Endothelial cell of umbilical vein (primary cell): Measurements from ENCODE around the gene IFNG-AS1. TPM values are rescaled to one million over a fixed set of nuclear protein-coding genes. Genes with fewer than 3 reads are reported as not detected.

Source experiments
- BruUV-seq: library from RNA; stranded (reverse); fragments of 400-500 nt; replicated peaks from 2 replicates; lab custom pipeline; 2021; lab: Mats Ljungman, UMichigan
- CTCF ChIA-PET: fragments of 300-600, 350-600 bp; sonication (Branson Sonifier 250); formaldehyde crosslinking; loops from one replicate; lab custom pipeline; 2021; ENCODE audit warnings: antibody characterized with exemption, inconsistent platforms; lab: Charles Lee
- POLR2A ChIA-PET: fragments of 300-600, 350-600 bp; sonication (Branson Sonifier 250); formaldehyde crosslinking; loops from one replicate; lab custom pipeline; 2021; ENCODE audit warnings: antibody characterized with exemption, inconsistent platforms; lab: Charles Lee
- DNase-seq: peaks from one replicate; pipeline ENCODE4 v3.0.0-alpha.2; 2011; ENCODE audit warnings: low read depth, low spot score
- FAIRE-seq: peaks from 2 replicates; lab custom pipeline; 2011; peaks lifted over from hg19 to GRCh38; lab: Jason Lieb, UNC
- H2AFZ ChIP-seq: 2 replicates; pipeline ENCODE4 v1.6.0; 2012; ENCODE audit warnings: low read depth, low read length, control low read depth, inconsistent platforms
- H3K27ac ChIP-seq: 2 replicates; pipeline ENCODE4 v1.5.1; 2011; ENCODE audit warnings: low read depth, mild to moderate bottlenecking, control low read depth, low read length, moderate library complexity; ENCODE audit not compliant: insufficient read depth
- H3K27me3 ChIP-seq, 2 experiments: 2 replicates each; pipeline versions ENCODE4 v1.6.0 to v1.6.1; 2011; ENCODE audit warnings: low read length in 2 of 2, mixed read lengths in 1 of 2; ENCODE audit not compliant: control insufficient read depth in 2 of 2, insufficient read depth in 2 of 2
- H3K36me3 ChIP-seq, 2 experiments: 2 replicates in 1 of 2; 3 replicates in 1 of 2; pipeline ENCODE4 v1.5.1; 2011; ENCODE audit warnings: low read length in 2 of 2, mild to moderate bottlenecking in 1 of 2, moderate library complexity in 1 of 2; ENCODE audit not compliant: control insufficient read depth in 2 of 2, insufficient read depth in 2 of 2; ENCODE audit errors: extremely low read depth in 1 of 2
- H3K4me1 ChIP-seq: 3 replicates; pipeline ENCODE4 v1.5.1; 2011; ENCODE audit warnings: mild to moderate bottlenecking, low read length; ENCODE audit not compliant: control insufficient read depth, insufficient read depth; ENCODE audit errors: extremely low read depth
- H3K4me2 ChIP-seq: 2 replicates; pipeline ENCODE4 v1.6.1; 2011; ENCODE audit warnings: low read length, control low read depth, mixed read lengths; ENCODE audit not compliant: insufficient read depth
- H3K4me3 ChIP-seq, 3 experiments: fragments of 200-600 bp in 1 of 3; sonication (generic), shearing (Covaris generic) in 1 of 3; replicated peaks in 1 of 3; 2 replicates each; pipeline ENCODE4 v1.5.1; 2011 to 2016; ENCODE audit warnings: control low read depth in 3 of 3, low read length in 3 of 3, mild to moderate bottlenecking in 2 of 3, inconsistent platforms in 1 of 3, low read depth in 1 of 3, moderate library complexity in 1 of 3; ENCODE audit not compliant: insufficient read depth in 1 of 3
- H3K79me2 ChIP-seq: 2 replicates; pipeline ENCODE4 v1.6.0; 2012; ENCODE audit warnings: low read length, inconsistent platforms; ENCODE audit not compliant: control insufficient read depth, insufficient read depth
- H3K9ac ChIP-seq: replicated peaks from 2 replicates; pipeline ENCODE3; 2011; ENCODE audit warnings: low read length, control low read depth; ENCODE audit not compliant: insufficient read depth; ENCODE audit errors: extremely low read depth
- H3K9me1 ChIP-seq: replicated peaks from 3 replicates; pipeline ENCODE4 v1.6.0; 2011; ENCODE audit warnings: mild to moderate bottlenecking, low read length; ENCODE audit not compliant: control insufficient read depth, insufficient read depth; ENCODE audit errors: extremely low read depth
- H3K9me3 ChIP-seq: replicated peaks from 2 replicates; pipeline ENCODE4 v1.5.1; 2012; ENCODE audit warnings: low read length, inconsistent platforms; ENCODE audit not compliant: control insufficient read depth, insufficient read depth
- H4K20me1 ChIP-seq: replicated peaks from 2 replicates; pipeline ENCODE3; 2011; ENCODE audit warnings: mild to moderate bottlenecking, low read length; ENCODE audit not compliant: control insufficient read depth, insufficient read depth; ENCODE audit errors: extremely low read depth
- EZH2 ChIP-seq: IDR thresholded peaks from 2 replicates; pipeline ENCODE4 v1.6.1; 2012; ENCODE audit warnings: borderline replicate concordance, low read depth, mild to moderate bottlenecking, moderate library complexity, low read length, inconsistent platforms; ENCODE audit not compliant: severe bottlenecking
- FOS ChIP-seq: IDR thresholded peaks from 2 replicates; pipeline ENCODE4 v1.6.1; 2011; ENCODE audit warnings: mild to moderate bottlenecking, low read length, moderate library complexity, borderline replicate concordance; ENCODE audit not compliant: insufficient read depth
- GATA2 ChIP-seq: IDR thresholded peaks from 2 replicates; pipeline ENCODE4 v1.7.0; 2011; ENCODE audit warnings: low read depth, mild to moderate bottlenecking, moderate library complexity, mixed read lengths, low read length; ENCODE audit not compliant: insufficient read length, insufficient read depth
- JUN ChIP-seq: IDR thresholded peaks from 2 replicates; pipeline ENCODE4 v1.6.1; 2011; ENCODE audit warnings: borderline replicate concordance, low read depth; ENCODE audit not compliant: insufficient read length, insufficient read depth
- MAX ChIP-seq: IDR thresholded peaks from 2 replicates; pipeline ENCODE4 v1.6.1; 2011; ENCODE audit not compliant: insufficient read depth, insufficient read length
- MYC ChIP-seq: IDR thresholded peaks from one replicate; pipeline ENCODE4 v1.6.1; 2011; ENCODE audit warnings: mild to moderate bottlenecking, low read depth, low read length
- POLR2A ChIP-seq: IDR thresholded peaks from 2 replicates; pipeline ENCODE4 v1.6.1; 2012; ENCODE audit warnings: low read depth, mild to moderate bottlenecking, control low read depth, low read length
- POLR2AphosphoS5 ChIP-seq: IDR thresholded peaks from 2 replicates; pipeline ENCODE4 v1.6.1; 2012; ENCODE audit warnings: low read depth, mild to moderate bottlenecking, control low read depth, low read length, moderate library complexity; ENCODE audit not compliant: insufficient read depth
- dilution Hi-C: fragments of 300-500 bp; cut with MboI; formaldehyde crosslinking; loops from one replicate; pipeline ENCODE4 v1.15.0; 2019; ENCODE audit warnings: low sequenced_read_pairs; ENCODE audit not compliant: extremely low pct_ligation_motif_present
- intact Hi-C: fragments of 100-400 bp; cut with micrococcal nuclease; formaldehyde crosslinking; loops from one replicate; pipeline ENCODE4 v1.10.0; 2022
- polyA plus RNA-seq, 4 experiments: library from polyadenylated mRNA; depleted of rRNA in 3 of 4; stranded (reverse) in 3 of 4; unstranded in 1 of 4; fragments of >200 nt; gene quantifications; 2 replicates each; pipeline versions ENCODE4 v1.2.1 to v1.2.3, GENCODE V29; 2011 to 2012; ENCODE audit warnings: missing spikeins in 1 of 4
- total RNA-seq: library from RNA; stranded (reverse); gene quantifications from 2 replicates; pipeline ENCODE4 v1.2.3, GENCODE V29; 2021
- TF ChIP-seq, protein P1 (sequence below), 2 donors: IDR thresholded peaks; 1 replicate in 1 of 2; 2 replicates in 1 of 2; pipeline ENCODE4 v1.5.1; 2011; ENCODE audit warnings: low read length in 2 of 2, mild to moderate bottlenecking in 2 of 2, moderate library complexity in 2 of 2, control low read depth in 1 of 2, inconsistent platforms in 1 of 2, low read depth in 1 of 2; ENCODE audit not compliant: insufficient read depth in 1 of 2; ENCODE audit errors: extremely low read depth in 1 of 2

Gene IFNG-AS1
- total and polyA plus RNA-seq, 2 donors (not counting 3 experiments of a cell fraction or from before 2014, with no cell fraction given) = not detected

- no peak overlapping the region for H3K9ac ChIP-seq
- no TSS peak for BruUV-seq
Measured at GRCh38 chr12:67998379-67998778, 9.1 kb downstream of the IFNG-AS1 start.

More at GRCh38 chr12:67998379-67998778, 9.1 kb downstream of the IFNG-AS1 start:
- no peak for FAIRE-seq
- Histone ChIP-seq H3K9me3 (no peaks in the 10 kb centered on the region), H4K20me1 (no peaks in the 10 kb centered on the region), H3K27me3 (no peaks in the 10 kb centered on the region), H3K4me3 (no peak overlapping the region), H3K4me2 (no peak overlapping the region), H3K36me3 (no peaks in the 10 kb centered on the region), H3K9me1 (no peaks in the 10 kb centered on the region), H2AFZ (no peak overlapping the region), H3K27ac (no peak overlapping the region), H3K79me2 (no peaks in the 10 kb centered on the region), H3K4me1 (no peaks in the 10 kb centered on the region)
- dilution Hi-C loops = no loop called here
- no peak for TF ChIP-seq FOS
- TF ChIP-seq POLR2A = no peak
- no peak for TF ChIP-seq POLR2AphosphoS5
- TF ChIP-seq GATA2 = no peak
- no peak for TF ChIP-seq JUN
- TF ChIP-seq EZH2 = no peak
- TF ChIP-seq, protein P1, sequence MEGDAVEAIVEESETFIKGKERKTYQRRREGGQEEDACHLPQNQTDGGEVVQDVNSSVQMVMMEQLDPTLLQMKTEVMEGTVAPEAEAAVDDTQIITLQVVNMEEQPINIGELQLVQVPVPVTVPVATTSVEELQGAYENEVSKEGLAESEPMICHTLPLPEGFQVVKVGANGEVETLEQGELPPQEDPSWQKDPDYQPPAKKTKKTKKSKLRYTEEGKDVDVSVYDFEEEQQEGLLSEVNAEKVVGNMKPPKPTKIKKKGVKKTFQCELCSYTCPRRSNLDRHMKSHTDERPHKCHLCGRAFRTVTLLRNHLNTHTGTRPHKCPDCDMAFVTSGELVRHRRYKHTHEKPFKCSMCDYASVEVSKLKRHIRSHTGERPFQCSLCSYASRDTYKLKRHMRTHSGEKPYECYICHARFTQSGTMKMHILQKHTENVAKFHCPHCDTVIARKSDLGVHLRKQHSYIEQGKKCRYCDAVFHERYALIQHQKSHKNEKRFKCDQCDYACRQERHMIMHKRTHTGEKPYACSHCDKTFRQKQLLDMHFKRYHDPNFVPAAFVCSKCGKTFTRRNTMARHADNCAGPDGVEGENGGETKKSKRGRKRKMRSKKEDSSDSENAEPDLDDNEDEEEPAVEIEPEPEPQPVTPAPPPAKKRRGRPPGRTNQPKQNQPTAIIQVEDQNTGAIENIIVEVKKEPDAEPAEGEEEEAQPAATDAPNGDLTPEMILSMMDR (IDR thresholded peaks at IDR 0.05; ENCODE audit: extremely low read depth in 1 of 2, insufficient read depth in 1 of 2, low read depth in 1 of 2, low read length in 2 of 2) = no peak
- TF ChIP-seq MAX = no peak
- TF ChIP-seq MYC = no peak
- ChIA-PET CTCF (interaction anchor here (1.1 kb wide), 1 partner anchor 55 kb away, joined by 3 read pairs; no protein-coding TSS in a partner anchor), POLR2A (no interaction called here)
- intact Hi-C loops = no loop called here
- no peak for DNase-seq
